B cell (primary cell): ENCODE measurements around the gene EPB41L4B. TPM values are rescaled to one million over a fixed set of nuclear protein-coding genes. Genes with fewer than 3 reads are reported as not detected.
"Not testable (repeated sequence)": the region's sequence is repeated elsewhere in the genome, so short reads cannot be mapped to it uniquely, and the experiment has no call there.

Experiments
- ATAC-seq: fragments of 200-7000 bp; cut with Tn5 transposase; one replicate; pipeline ENCODE4 v1.10.0; 2021; ENCODE audit warnings: low read depth, mild to moderate bottlenecking, moderate number of reproducible peaks, moderate library complexity
- CTCF ChIA-PET: fragments of 350-600 bp; sonication (Branson Sonifier 250); formaldehyde crosslinking; loops from one replicate; lab custom pipeline; 2021; ENCODE audit warnings: antibody characterized with exemption, inconsistent platforms; lab: Charles Lee
- POLR2A ChIA-PET: fragments of 350-600 bp; sonication (Branson Sonifier 250); formaldehyde crosslinking; loops from one replicate; lab custom pipeline; 2021; ENCODE audit warnings: antibody characterized with exemption; lab: Charles Lee
- DNase-seq: peaks from one replicate; pipeline ENCODE4 v3.0.0; 2013
- H2AFZ ChIP-seq: 2 replicates; pipeline ENCODE4 v1.6.1; 2012; ENCODE audit warnings: mild to moderate bottlenecking, low read depth, low read length; ENCODE audit not compliant: insufficient read depth, poor library complexity, severe bottlenecking
- H3K27ac ChIP-seq, 2 donors: 1 replicate in 1 of 2; 2 replicates in 1 of 2; pipeline ENCODE4 v1.5.1; 2012 to 2013; ENCODE audit warnings: low read length in 2 of 2, mild to moderate bottlenecking in 2 of 2, moderate library complexity in 1 of 2
- H3K27me3 ChIP-seq, 4 experiments: fragments of 200-600 bp in 1 of 4; sonication (generic) in 1 of 4; replicated peaks in 1 of 4; 1 replicate in 2 of 4; 2 replicates in 2 of 4; pipeline versions ENCODE4 v1.6.1 to v1.7.0; 2013 to 2016; ENCODE audit warnings: low read length in 3 of 4, mild to moderate bottlenecking in 2 of 4, mixed read lengths in 1 of 4, moderate library complexity in 1 of 4; ENCODE audit not compliant: insufficient read depth in 4 of 4, control insufficient read depth in 3 of 4; ENCODE audit errors: control extremely low read depth in 1 of 4
- H3K36me3 ChIP-seq, 2 experiments: replicated peaks in 1 of 2; 1 replicate in 1 of 2; 2 replicates in 1 of 2; pipeline versions ENCODE4 v1.6.1 to v1.7.1; 2013; ENCODE audit warnings: low read length in 1 of 2; ENCODE audit not compliant: insufficient read depth in 2 of 2, control insufficient read depth in 1 of 2; ENCODE audit errors: control extremely low read depth in 1 of 2, extremely low read depth in 1 of 2
- H3K4me1 ChIP-seq, 2 donors: fragments of 200-600 bp in 1 of 2; sonication (generic) in 1 of 2; 1 replicate in 1 of 2; 2 replicates in 1 of 2; pipeline versions ENCODE4 v1.5.1 to v1.6.1; 2013 to 2017; ENCODE audit warnings: low read length in 2 of 2; ENCODE audit not compliant: control insufficient read depth in 2 of 2, insufficient read depth in 2 of 2
- H3K4me2 ChIP-seq: replicated peaks from 2 replicates; pipeline ENCODE3; 2012; ENCODE audit warnings: mild to moderate bottlenecking, low read depth, low read length; ENCODE audit not compliant: poor library complexity, severe bottlenecking
- H3K4me3 ChIP-seq, 5 experiments: fragments of 200-600 bp in 1 of 5; sonication (generic) in 1 of 5; 1 replicate in 3 of 5; 2 replicates in 2 of 5; pipeline versions ENCODE4 v1.5.1 to v1.7.0; 2011 to 2016; ENCODE audit warnings: low read length in 4 of 5, mild to moderate bottlenecking in 4 of 5, low read depth in 2 of 5, control low read depth in 1 of 5, moderate library complexity in 1 of 5; ENCODE audit not compliant: insufficient read depth in 1 of 5; ENCODE audit errors: control extremely low read depth in 1 of 5, extremely low read depth in 1 of 5
- H3K79me2 ChIP-seq: fragments of 200-600 bp; sonication (generic); one replicate; pipeline ENCODE4 v1.6.0; 2016; ENCODE audit warnings: low read length; ENCODE audit not compliant: control insufficient read depth, insufficient read depth
- H3K9ac ChIP-seq: fragments of 200-600 bp; sonication (generic); 2 replicates; pipeline ENCODE4 v1.6.1; 2017; ENCODE audit warnings: mild to moderate bottlenecking, low read length, moderate library complexity
- H3K9me3 ChIP-seq, 3 donors: one replicate each; pipeline versions ENCODE4 v1.6.1 to v1.7.1; 2013; ENCODE audit warnings: low read length in 2 of 3; ENCODE audit not compliant: control insufficient read depth in 2 of 3, insufficient read depth in 1 of 3; ENCODE audit errors: control extremely low read depth in 1 of 3
- H4K20me1 ChIP-seq: 2 replicates; pipeline ENCODE4 v1.6.0; 2012; ENCODE audit warnings: mild to moderate bottlenecking, low read length; ENCODE audit not compliant: insufficient read depth, control insufficient read depth, poor library complexity, severe bottlenecking
- H3K27ac Mint-ChIP-seq: one replicate; pipeline ENCODE4 v1.8.0; 2021; ENCODE audit warnings: mixed read lengths
- H3K27me3 Mint-ChIP-seq: one replicate; pipeline ENCODE4 v1.8.0; 2021; ENCODE audit warnings: mixed read lengths
- H3K4me1 Mint-ChIP-seq: one replicate; pipeline ENCODE4 v1.8.0; 2021; ENCODE audit warnings: mixed read lengths
- H3K4me3 Mint-ChIP-seq: one replicate; pipeline ENCODE4 v1.8.0; 2021; ENCODE audit warnings: mixed read lengths
- H3K9me3 Mint-ChIP-seq: one replicate; pipeline ENCODE4 v1.8.0; 2022; ENCODE audit warnings: mixed read lengths; ENCODE audit not compliant: insufficient read depth
- CTCF ChIP-seq: fragments of 200-600 bp; IDR thresholded peaks from one replicate; pipeline ENCODE4 v1.8.0; 2022; ENCODE audit warnings: antibody characterized with exemption, mild to moderate bottlenecking
- EZH2 ChIP-seq: IDR thresholded peaks from 2 replicates; pipeline ENCODE4 v1.6.1; 2012; ENCODE audit warnings: borderline replicate concordance, low read depth, mild to moderate bottlenecking, moderate library complexity, low read length; ENCODE audit not compliant: insufficient read depth, poor library complexity, severe bottlenecking
- WGBS: methylation state at CpG from one replicate; pipeline ENCODE4 v1.1.5; 2013; ENCODE audit warnings: missing lambda C conversion rate; ENCODE audit not compliant: insufficient coverage; 5-methylcytosine and 5-hydroxymethylcytosine counted together
- intact Hi-C: fragments of 100-400 bp; cut with micrococcal nuclease; formaldehyde crosslinking; loops from one replicate; pipeline ENCODE4 v1.10.0; 2022
- polyA plus RNA-seq: library from polyadenylated mRNA; depleted of rRNA; stranded (reverse); fragments of >200 nt; gene quantifications from 2 replicates; pipeline ENCODE4 v1.2.3, GENCODE V29; 2012
- total RNA-seq, 2 donors: library from RNA; stranded (reverse); fragments of 120-200 nt in 1 of 2; gene quantifications; 1 replicate in 1 of 2; 2 replicates in 1 of 2; pipeline versions ENCODE4 v1.2.3 to v1.2.4, GENCODE V29; 2013 to 2022

Gene EPB41L4B
- total and polyA plus RNA-seq, 2 donors (not counting 1 experiment from before 2014, with no cell fraction given) = 2.9 TPM; not detected in 1

- H3K27ac Mint-ChIP-seq = no peak overlapping the region
- no CpG with 5 or more reads among the region's 2 CpGs for WGBS
- no peak overlapping the region for H3K27ac ChIP-seq
- H3K4me1 Mint-ChIP-seq = no peaks in the 10 kb centered on the region
- no peaks in the 10 kb centered on the region for H3K27me3 ChIP-seq
- intact Hi-C loops = no loop called here
- no peaks in the 10 kb centered on the region for H3K79me2 ChIP-seq
- no peak overlapping the region for H3K4me2 ChIP-seq
- H3K36me3 ChIP-seq = no peaks in the 10 kb centered on the region
- H3K4me3 ChIP-seq = no peak overlapping the region
- H3K27me3 Mint-ChIP-seq = peaks cover 11% of the 10 kb centered on the region
- DNase-seq (no peak), ATAC-seq (no peak)
- H3K9me3 Mint-ChIP-seq = no peaks in the 10 kb centered on the region
- TF ChIP-seq EZH2 = no peak
- TF ChIP-seq CTCF = no peak
- no peaks in the 10 kb centered on the region for H3K4me1 ChIP-seq
- H4K20me1 ChIP-seq = no peaks in the 10 kb centered on the region
- ChIA-PET CTCF (no interaction called here), POLR2A (no interaction called here)
- H2AFZ ChIP-seq = no peak overlapping the region
- H3K9me3 ChIP-seq = no peaks in the 10 kb centered on the region
- H3K9ac ChIP-seq = no peak overlapping the region
- no peak overlapping the region for H3K4me3 Mint-ChIP-seq
These were observed 188.3 kb downstream of the EPB41L4B start for GRCh38 chr9:109132567-109133021.

DNA sequence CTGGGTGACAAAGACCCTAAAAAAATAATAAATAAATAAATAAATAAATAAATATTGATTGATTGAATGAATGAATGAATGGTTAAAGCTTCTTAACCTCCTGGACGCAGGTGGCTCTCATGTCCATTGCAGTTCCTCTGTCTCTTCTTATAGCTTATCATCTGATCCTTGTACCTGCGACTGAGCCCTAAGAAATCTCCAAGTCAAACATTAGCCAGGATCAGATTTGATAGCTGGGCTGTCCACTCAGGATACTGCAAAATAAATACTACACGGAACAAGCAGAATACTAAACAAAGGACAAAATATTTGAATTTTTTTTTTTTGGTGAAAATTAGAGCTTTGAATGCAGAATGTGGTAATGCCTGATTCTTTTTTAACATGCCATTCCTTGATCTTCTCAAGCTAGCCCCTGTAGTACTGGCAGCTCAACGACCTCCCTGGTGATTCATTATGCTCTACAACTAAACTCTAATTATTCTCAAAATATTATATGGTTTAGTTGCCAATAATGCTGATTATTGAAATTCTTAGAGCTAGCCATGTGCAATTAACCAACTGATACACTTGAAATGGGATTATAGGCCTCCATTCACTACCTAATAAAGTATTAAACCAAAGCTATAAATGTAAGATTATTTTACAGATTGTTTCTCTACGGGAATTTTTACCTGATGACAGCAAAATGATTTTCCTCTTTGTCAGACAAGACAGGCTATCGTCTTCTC, 191.2 kb downstream of the EPB41L4B start:
- Histone ChIP-seq H3K9me3 (no peaks in the 10 kb centered on the region), H3K4me3 (no peak overlapping the region), H3K27me3 (no peaks in the 10 kb centered on the region), H3K4me2 (no peak overlapping the region), H4K20me1 (no peaks in the 10 kb centered on the region), H3K9ac (no peak overlapping the region), H2AFZ (no peak overlapping the region), H3K36me3 (no peaks in the 10 kb centered on the region), H3K4me1 (no peaks in the 10 kb centered on the region), H3K27ac (no peak overlapping the region), H3K79me2 (no peaks in the 10 kb centered on the region)
- DNase-seq = no peak
- H3K4me3 Mint-ChIP-seq = no peak overlapping the region
- TF ChIP-seq EZH2 = no peak
- TF ChIP-seq CTCF = no peak
- H3K27ac Mint-ChIP-seq = no peak overlapping the region
- ChIA-PET CTCF (no interaction called here), POLR2A (no interaction called here)
- intact Hi-C loops = loop anchor here (10.0 kb wide), 1 partner anchor 1845 kb away; the partner anchor contains the start of gene RAD23B
- ATAC-seq = no peak
- 100% methylated on average over 2 of the region's 6 CpGs for WGBS
- H3K27me3 Mint-ChIP-seq = peaks cover 7% of the 10 kb centered on the region
- H3K4me1 Mint-ChIP-seq = no peaks in the 10 kb centered on the region
- no peaks in the 10 kb centered on the region for H3K9me3 Mint-ChIP-seq

DNA sequence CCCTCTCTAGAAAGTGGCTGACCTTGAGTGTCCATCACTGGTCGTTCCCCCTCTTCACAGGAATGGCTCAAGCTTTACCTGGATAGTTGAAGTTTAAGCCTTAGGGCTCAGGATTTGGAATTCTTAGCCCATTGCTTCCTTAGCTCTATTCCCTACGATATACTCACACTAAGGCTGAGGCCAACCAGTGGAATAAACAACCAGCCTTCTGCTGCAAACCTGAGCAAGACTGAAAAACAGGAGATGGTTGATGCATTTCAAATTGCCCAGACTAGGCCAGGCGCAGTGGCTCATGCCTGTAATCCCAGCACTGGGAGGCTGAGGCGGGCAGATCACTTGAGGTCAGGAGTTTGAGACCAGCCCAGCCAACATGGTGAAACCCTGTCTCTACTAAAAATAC, 194.2 kb downstream of the EPB41L4B start:
- H3K4me3 Mint-ChIP-seq, H4K20me1 ChIP-seq, H3K4me3 ChIP-seq, H3K36me3 ChIP-seq, H3K4me1 ChIP-seq, H3K9ac ChIP-seq, H3K27ac Mint-ChIP-seq, H2AFZ ChIP-seq, DNase-seq, H3K9me3 ChIP-seq, H3K79me2 ChIP-seq, ATAC-seq, H3K9me3 Mint-ChIP-seq, H3K27me3 Mint-ChIP-seq, CTCF ChIA-PET, POLR2A ChIA-PET, H3K4me1 Mint-ChIP-seq, H3K27me3 ChIP-seq, H3K27ac ChIP-seq, H3K4me2 ChIP-seq: not testable (repeated sequence)
- 76% methylated on average over 2 of the region's 4 CpGs for WGBS
- intact Hi-C loops = loop anchor here (10.0 kb wide), 1 partner anchor 1842 kb away; the partner anchor contains the start of gene RAD23B
